Vagina (tissue), 2 donors: Measurements from ENCODE around the gene MMD2. TPM values are rescaled to one million over a fixed set of nuclear protein-coding genes. Genes with fewer than 3 reads are reported as not detected.

Experiments used
- DNase-seq, 2 donors: peaks; one replicate each; pipeline ENCODE4 v3.0.0-alpha.2; 2017; ENCODE audit errors: extremely low spot score in 2 of 2
- H3K27ac ChIP-seq: fragments of 200-600 bp; sonication (generic); one replicate; pipeline ENCODE4 v1.5.1; 2019
- H3K27me3 ChIP-seq: fragments of 200-600 bp; sonication (generic); one replicate; pipeline ENCODE4 v1.5.1; 2019
- H3K36me3 ChIP-seq, 2 donors: fragments of 200-600 bp; sonication (generic); one replicate each; pipeline ENCODE4 v1.5.1; 2017 to 2019
- H3K4me1 ChIP-seq: fragments of 200-600 bp; sonication (generic); one replicate; pipeline ENCODE4 v1.5.1; 2019
- H3K4me3 ChIP-seq, 2 donors: fragments of 200-600 bp; sonication (generic); 1 replicate in 1 of 2; 2 replicates in 1 of 2; pipeline ENCODE4 v1.5.1; 2016 to 2019
- H3K9me3 ChIP-seq: fragments of 200-600 bp; sonication (generic); one replicate; pipeline ENCODE4 v1.5.1; 2019
- POLR2A ChIP-seq, 2 donors: fragments of 450-650 bp; IDR thresholded peaks; one replicate each; pipeline ENCODE4 v1.6.1; 2017; ENCODE audit warnings: antibody characterized with exemption in 2 of 2, mild to moderate bottlenecking in 2 of 2, moderate library complexity in 2 of 2
- POLR2AphosphoS5 ChIP-seq, 2 donors: sonication (generic); formaldehyde crosslinking; IDR thresholded peaks; one replicate each; pipeline ENCODE4 v1.9.0; 2017; ENCODE audit warnings: antibody characterized with exemption in 2 of 2, mild to moderate bottlenecking in 2 of 2, low read depth in 1 of 2; ENCODE audit not compliant: insufficient read depth in 1 of 2
- intact Hi-C: fragments of 100-400 bp; cut with DNase I; formaldehyde crosslinking; loops from one replicate; pipeline ENCODE4 v1.15.1; 2023
- total RNA-seq: library from RNA; depleted of rRNA; stranded (reverse); fragments of >200 nt; gene quantifications from one replicate; pipeline ENCODE4 v1.2.3, GENCODE V29; 2016
- TF ChIP-seq, protein P1 (sequence below), 3 experiments: fragments of 450-650 bp in 2 of 3; fragments of 200-600 bp in 1 of 3; sonication (generic) in 1 of 3; IDR thresholded peaks; one replicate each; pipeline ENCODE4 v1.5.1; 2017 to 2019; ENCODE audit warnings: antibody characterized with exemption in 3 of 3, mild to moderate bottlenecking in 2 of 3, moderate library complexity in 2 of 3

The MMD2 gene
- total RNA-seq, 1 donor from 2014 or later: not detected

DNA sequence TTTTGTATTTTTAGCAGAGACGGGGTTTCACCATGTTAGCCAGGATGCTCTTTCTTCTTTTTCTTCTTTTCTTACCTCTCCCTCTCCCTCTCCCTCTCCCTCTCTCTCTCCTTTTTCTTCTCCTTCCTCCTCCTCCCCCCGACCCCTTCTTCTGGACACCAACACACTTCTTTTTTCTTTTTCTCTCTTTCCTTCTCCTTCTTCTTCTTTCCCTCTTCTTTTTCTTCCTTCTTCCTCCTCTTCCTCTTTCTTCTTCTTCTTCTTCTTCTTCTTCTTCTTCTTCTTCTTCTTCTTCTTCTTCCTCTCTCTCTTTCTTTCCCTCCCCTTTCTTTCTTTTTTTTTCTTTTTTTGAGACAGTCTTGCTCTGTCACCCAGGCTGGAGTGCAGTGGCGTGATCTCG, 14.0 kb downstream of the MMD2 start:
- Histone ChIP-seq H3K27ac (no peak overlapping the region), H3K4me1 (no peaks in the 10 kb centered on the region), H3K36me3 (no peaks in the 10 kb centered on the region), H3K27me3 (no peaks in the 10 kb centered on the region), H3K4me3 (no peak overlapping the region), H3K9me3 (no peaks in the 10 kb centered on the region)
- TF ChIP-seq POLR2AphosphoS5 (IDR thresholded peaks at IDR 0.05; ENCODE audit: insufficient read depth in 1 of 2, low read depth in 1 of 2) (no peak), POLR2A (IDR thresholded peaks at IDR 0.05) (no peak)
- TF ChIP-seq, protein P1, sequence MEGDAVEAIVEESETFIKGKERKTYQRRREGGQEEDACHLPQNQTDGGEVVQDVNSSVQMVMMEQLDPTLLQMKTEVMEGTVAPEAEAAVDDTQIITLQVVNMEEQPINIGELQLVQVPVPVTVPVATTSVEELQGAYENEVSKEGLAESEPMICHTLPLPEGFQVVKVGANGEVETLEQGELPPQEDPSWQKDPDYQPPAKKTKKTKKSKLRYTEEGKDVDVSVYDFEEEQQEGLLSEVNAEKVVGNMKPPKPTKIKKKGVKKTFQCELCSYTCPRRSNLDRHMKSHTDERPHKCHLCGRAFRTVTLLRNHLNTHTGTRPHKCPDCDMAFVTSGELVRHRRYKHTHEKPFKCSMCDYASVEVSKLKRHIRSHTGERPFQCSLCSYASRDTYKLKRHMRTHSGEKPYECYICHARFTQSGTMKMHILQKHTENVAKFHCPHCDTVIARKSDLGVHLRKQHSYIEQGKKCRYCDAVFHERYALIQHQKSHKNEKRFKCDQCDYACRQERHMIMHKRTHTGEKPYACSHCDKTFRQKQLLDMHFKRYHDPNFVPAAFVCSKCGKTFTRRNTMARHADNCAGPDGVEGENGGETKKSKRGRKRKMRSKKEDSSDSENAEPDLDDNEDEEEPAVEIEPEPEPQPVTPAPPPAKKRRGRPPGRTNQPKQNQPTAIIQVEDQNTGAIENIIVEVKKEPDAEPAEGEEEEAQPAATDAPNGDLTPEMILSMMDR (IDR thresholded peaks at IDR 0.05): no peak
- DNase-seq: no peak
- intact Hi-C loops: no loop called here

DNA sequence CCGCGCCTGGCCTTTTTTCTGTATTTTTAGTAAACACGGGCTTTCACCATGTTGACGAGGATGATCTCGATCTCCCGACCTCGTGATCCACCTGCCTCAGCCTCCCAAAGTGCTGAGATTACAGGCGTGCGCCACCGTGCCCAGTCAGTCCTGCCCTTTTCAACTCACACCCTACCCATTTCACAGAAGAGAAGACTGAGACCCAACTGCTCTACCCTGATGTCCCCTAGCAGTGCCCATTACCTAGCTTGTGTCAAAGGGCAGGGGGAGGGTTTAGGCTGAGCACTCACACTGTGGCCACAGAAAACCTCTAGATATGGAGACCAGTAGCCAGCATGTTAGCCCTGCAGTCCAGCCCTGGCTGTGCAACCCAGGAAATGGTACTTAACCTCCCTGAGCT, 15.7 kb downstream of the MMD2 start:
- Histone ChIP-seq H3K27ac (no peak overlapping the region), H3K27me3 (no peaks in the 10 kb centered on the region), H3K36me3 (no peaks in the 10 kb centered on the region), H3K4me3 (no peak overlapping the region), H3K4me1 (no peaks in the 10 kb centered on the region), H3K9me3 (no peaks in the 10 kb centered on the region)
- no peak for DNase-seq
- TF ChIP-seq POLR2A (IDR thresholded peaks at IDR 0.05) (no peak), POLR2AphosphoS5 (IDR thresholded peaks at IDR 0.05; ENCODE audit: insufficient read depth in 1 of 2, low read depth in 1 of 2) (no peak)
- TF ChIP-seq, protein P1 (IDR thresholded peaks at IDR 0.05): no peak
- intact Hi-C loops: no loop called here

DNA sequence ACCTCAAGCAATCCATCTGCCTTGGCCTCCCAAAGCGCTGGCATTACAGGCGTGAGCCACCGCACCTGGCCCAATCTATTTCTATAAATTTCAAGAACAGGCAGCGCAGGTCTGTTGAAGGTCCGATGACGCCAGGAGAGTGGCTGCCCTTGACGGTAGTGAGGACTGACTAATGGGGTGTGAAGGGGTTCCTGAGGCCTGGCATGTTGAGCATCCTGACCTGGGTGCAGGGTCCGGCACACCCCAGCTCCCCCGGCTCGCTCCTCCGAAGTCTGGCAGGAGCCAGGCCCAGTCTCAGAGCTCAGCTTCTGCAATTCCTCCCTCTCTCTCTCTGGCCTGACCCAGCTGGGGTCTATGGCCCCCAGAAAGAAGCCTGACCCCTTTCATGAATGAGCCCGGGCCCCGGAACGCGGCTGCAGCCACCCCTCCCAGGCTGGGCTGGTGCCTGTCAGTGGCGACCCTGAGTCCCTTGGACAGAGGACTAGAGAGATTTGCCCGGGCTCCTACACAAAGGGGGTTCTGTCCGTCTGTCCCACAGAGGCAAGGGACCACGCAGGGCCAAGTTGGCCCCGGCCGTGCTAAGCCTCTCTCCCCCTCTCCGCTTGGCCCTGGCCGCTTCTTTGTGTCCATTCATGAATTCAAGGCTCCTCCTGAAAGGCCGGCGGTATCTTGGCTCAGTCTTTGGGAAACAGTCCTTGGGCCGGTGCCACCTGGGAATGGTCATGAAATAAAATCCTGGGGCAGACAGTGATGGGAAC, 18.8 kb downstream of the MMD2 start:
- TF ChIP-seq POLR2A (IDR thresholded peaks at IDR 0.05) (no peak), POLR2AphosphoS5 (IDR thresholded peaks at IDR 0.05; ENCODE audit: insufficient read depth in 1 of 2, low read depth in 1 of 2) (no peak)
- TF ChIP-seq, protein P1 (IDR thresholded peaks at IDR 0.05): no peak
- H3K9me3 ChIP-seq: no peaks in the 10 kb centered on the region

DNA sequence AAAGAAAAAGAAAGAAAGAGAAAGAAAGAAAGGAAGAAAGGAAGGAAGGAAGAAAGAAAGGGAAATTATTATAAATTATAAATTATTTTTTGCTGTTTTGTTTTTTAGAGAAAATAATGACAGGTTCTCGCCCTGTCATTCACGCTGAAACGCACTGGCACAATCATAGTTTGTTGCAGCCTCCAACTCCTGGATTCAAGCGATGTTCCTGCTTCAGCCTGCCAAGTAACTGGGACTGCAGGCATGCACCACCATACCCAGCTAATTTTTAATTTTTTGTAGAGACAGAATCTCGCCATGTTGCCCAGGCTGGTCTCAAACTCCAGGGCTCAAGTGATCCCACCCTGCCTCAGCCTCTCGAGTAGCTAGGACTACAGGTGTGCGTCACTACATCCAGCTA, 21.6 kb downstream of the MMD2 start:
- Histone ChIP-seq H3K4me3 (no peak overlapping the region), H3K4me1 (no peaks in the 10 kb centered on the region), H3K27ac (no peak overlapping the region), H3K36me3 (no peaks in the 10 kb centered on the region), H3K9me3 (no peaks in the 10 kb centered on the region), H3K27me3 (no peaks in the 10 kb centered on the region)
- TF ChIP-seq, protein P1 (IDR thresholded peaks at IDR 0.05): no peak
- no peak for TF ChIP-seq POLR2A (IDR thresholded peaks at IDR 0.05)
- no peak for TF ChIP-seq POLR2AphosphoS5 (IDR thresholded peaks at IDR 0.05; ENCODE audit: insufficient read depth in 1 of 2, low read depth in 1 of 2)
- intact Hi-C loops: no loop called here
- no peak for DNase-seq

More for the DNA sequence above, 18.8 kb downstream of the MMD2 start:
- DNase-seq: no peak
- no peaks in the 10 kb centered on the region for H3K4me1 ChIP-seq
- intact Hi-C loops: no loop called here
- H3K27ac ChIP-seq: no peak overlapping the region
- no peaks in the 10 kb centered on the region for H3K36me3 ChIP-seq
- no peaks in the 10 kb centered on the region for H3K27me3 ChIP-seq
- no peak overlapping the region for H3K4me3 ChIP-seq

DNA sequence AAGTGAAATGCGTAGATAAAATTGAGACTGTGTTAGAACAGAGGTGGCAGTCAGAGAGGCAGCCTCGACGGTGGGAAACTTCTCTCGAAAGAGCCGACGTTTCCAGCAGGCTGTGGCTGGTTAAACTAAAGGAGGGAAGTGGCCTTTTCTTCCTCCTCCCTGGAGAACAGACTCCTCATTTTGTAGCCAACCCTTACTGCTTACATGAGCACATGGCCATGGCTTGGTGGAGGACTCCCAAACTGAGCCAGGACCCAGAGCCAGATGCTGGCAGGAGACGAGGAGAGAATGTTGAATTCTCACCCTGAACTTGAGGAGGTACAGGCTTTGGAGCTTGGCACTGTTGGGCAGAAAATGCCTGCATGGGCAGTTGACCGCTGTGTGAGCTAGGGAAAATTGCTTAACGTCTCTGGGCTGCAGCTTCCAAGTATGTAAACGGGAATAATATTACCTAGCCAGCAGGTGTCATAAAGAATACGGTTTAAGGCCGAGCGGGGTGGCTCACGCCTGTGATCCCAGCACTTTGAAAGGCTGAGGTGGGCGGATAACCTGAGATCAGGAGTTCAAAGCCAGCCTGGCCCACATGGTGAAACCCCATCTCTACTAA, 24.5 kb downstream of the MMD2 start:
- no peaks in the 10 kb centered on the region for H3K9me3 ChIP-seq

More for the DNA sequence above, 24.5 kb downstream of the MMD2 start:
- Histone ChIP-seq H3K36me3 (no peaks in the 10 kb centered on the region), H3K4me1 (no peaks in the 10 kb centered on the region), H3K27me3 (no peaks in the 10 kb centered on the region), H3K4me3 (no peak overlapping the region), H3K27ac (no peak overlapping the region)
- TF ChIP-seq, protein P1 (IDR thresholded peaks at IDR 0.05): no peak
- TF ChIP-seq POLR2AphosphoS5 (IDR thresholded peaks at IDR 0.05; ENCODE audit: insufficient read depth in 1 of 2, low read depth in 1 of 2): no peak
- TF ChIP-seq POLR2A (IDR thresholded peaks at IDR 0.05): no peak
- intact Hi-C loops: loop anchor here (5.0 kb wide), 1 partner anchor 1092 kb away; no protein-coding TSS in a partner anchor
- no peak for DNase-seq
